PC-3 (cell line): Measurements from ENCODE around the gene CHD5. TPM values are rescaled to one million over a fixed set of nuclear protein-coding genes. Genes with fewer than 3 reads are reported as not detected.

Experiments
- ATAC-seq: fragments of 200-7000 bp; cut with Tn5 transposase; 2 replicates; pipeline ENCODE4 v1.9.1; 2020; ENCODE audit warnings: mild to moderate bottlenecking, moderate library complexity
- BruUV-seq: library from RNA; stranded (reverse); fragments of 400-500 nt; replicated peaks from 2 replicates; lab custom pipeline; 2021; lab: Mats Ljungman, UMichigan
- CTCF ChIA-PET: fragments of 300-600 bp; sonication (Branson Sonifier 250); formaldehyde crosslinking; loops from one replicate; lab custom pipeline; 2022; ENCODE audit warnings: antibody characterized with exemption; lab: Charles Lee
- POLR2A ChIA-PET: fragments of 300-600 bp; sonication (Branson Sonifier 250); formaldehyde crosslinking; loops from one replicate; lab custom pipeline; 2022; ENCODE audit warnings: antibody characterized with exemption; ENCODE audit not compliant: unreplicated experiment; lab: Charles Lee
- DNase-seq: peaks from one replicate; pipeline ENCODE4 v3.0.0-alpha.2; 2015
- H2AFZ ChIP-seq: fragments of 300-600 bp; sonication (generic); 2 replicates; pipeline ENCODE4 v1.6.0; 2016; ENCODE audit warnings: antibody characterized with exemption, low read length
- H3F3A ChIP-seq: fragments of 300-600 bp; sonication (generic); one replicate; pipeline ENCODE4 v1.6.0; 2017; ENCODE audit warnings: antibody characterized with exemption, low read length, control low read depth, mild to moderate bottlenecking; ENCODE audit not compliant: unreplicated experiment
- H3K27ac ChIP-seq: fragments of 300-600 bp; sonication (generic); 2 replicates; pipeline ENCODE4 v1.5.1; 2016; ENCODE audit warnings: mild to moderate bottlenecking, low read length
- H3K27me3 ChIP-seq: fragments of 300-600 bp; sonication (generic); 2 replicates; pipeline ENCODE4 v1.6.1; 2016; ENCODE audit warnings: low read length, mixed read lengths
- H3K36me3 ChIP-seq: fragments of 300-600 bp; sonication (generic); 2 replicates; pipeline ENCODE4 v1.6.1; 2016; ENCODE audit warnings: low read depth, mixed run types, low read length, mixed read lengths
- H3K4me1 ChIP-seq: fragments of 300-600 bp; sonication (generic); 2 replicates; pipeline ENCODE4 v1.5.1; 2016; ENCODE audit warnings: low read length; ENCODE audit not compliant: insufficient read depth
- H3K4me2 ChIP-seq: fragments of 300-600 bp; sonication (generic); 2 replicates; pipeline ENCODE4 v1.6.0; 2016; ENCODE audit warnings: low read length
- H3K4me3 ChIP-seq: fragments of 300-600 bp; sonication (generic); 2 replicates; pipeline ENCODE4 v1.5.1; 2016; ENCODE audit warnings: mild to moderate bottlenecking, low read length, mixed read lengths
- H3K79me2 ChIP-seq: fragments of 300-600 bp; sonication (generic); 2 replicates; pipeline ENCODE4 v1.6.1; 2017; ENCODE audit warnings: low read length, mixed read lengths
- H3K9ac ChIP-seq: fragments of 300-600 bp; sonication (generic); 2 replicates; pipeline ENCODE4 v1.6.0; 2016; ENCODE audit warnings: mild to moderate bottlenecking, low read length
- H3K9me2 ChIP-seq: fragments of 300-600 bp; sonication (generic); replicated peaks from 2 replicates; pipeline ENCODE4 v1.6.1; 2016; ENCODE audit warnings: mixed run types, low read length, mixed read lengths
- H3K9me3 ChIP-seq: fragments of 300-600 bp; sonication (generic); 2 replicates; pipeline ENCODE4 v1.6.1; 2016; ENCODE audit warnings: low read length, mixed read lengths
- H4K20me1 ChIP-seq: fragments of 300-600 bp; sonication (generic); 2 replicates; pipeline ENCODE4 v1.6.1; 2016; ENCODE audit warnings: low read length, mixed read lengths
- CTCF ChIP-seq: fragments of 300-600 bp; sonication (generic); conservative IDR thresholded peaks from 2 replicates; pipeline ENCODE4 v1.5.1; 2017; ENCODE audit warnings: antibody characterized with exemption, low read depth, mild to moderate bottlenecking, low read length
- EZH2 ChIP-seq: fragments of 300-600 bp; sonication (generic); IDR thresholded peaks from one replicate; pipeline ENCODE4 v1.6.1; 2017; ENCODE audit warnings: antibody characterized with exemption, mild to moderate bottlenecking, low read length; ENCODE audit not compliant: unreplicated experiment
- EZH2phosphoT487 ChIP-seq: fragments of 300-600 bp; sonication (generic); IDR thresholded peaks from 2 replicates; pipeline ENCODE4 v1.6.1; 2018; ENCODE audit warnings: mild to moderate bottlenecking, antibody characterized with exemption, low read length, borderline replicate concordance
- intact Hi-C: fragments of 100-400 bp; cut with micrococcal nuclease; formaldehyde crosslinking; loops from 2 replicates; pipeline ENCODE4 v1.9.0; 2023
- total RNA-seq: library from RNA; depleted of rRNA; stranded (reverse); fragments of >200 nt; gene quantifications from 2 replicates; pipeline ENCODE4 v1.2.3, GENCODE V29; 2014

The CHD5 gene
- total RNA-seq, 1 experiment from 2014 or later = 0.55 TPM

GRCh38 chr1:6143395-6143794, 36.7 kb downstream of the CHD5 start:
- peaks cover 22% of the 10 kb centered on the region for H3K4me1 ChIP-seq
- no peaks in the 10 kb centered on the region for H3F3A ChIP-seq
- no peaks in the 10 kb centered on the region for H3K79me2 ChIP-seq
- H4K20me1 ChIP-seq = no peaks in the 10 kb centered on the region
- DNase-seq (peak; percentile 59), ATAC-seq (peak; percentile 50)
- POLR2A ChIA-PET = no interaction called here
- CTCF ChIA-PET = no interaction called here
- TF ChIP-seq CTCF (no peak), EZH2 (no peak), EZH2phosphoT487 (no peak)
- no peaks in the 10 kb centered on the region for H3K9me2 ChIP-seq
- no peak overlapping the region for H2AFZ ChIP-seq
- no TSS peak for BruUV-seq
- no peaks in the 10 kb centered on the region for H3K27me3 ChIP-seq
- no peaks in the 10 kb centered on the region for H3K9me3 ChIP-seq
- H3K27ac ChIP-seq = no peak overlapping the region
- no peaks in the 10 kb centered on the region for H3K36me3 ChIP-seq
- H3K9ac ChIP-seq = no peak overlapping the region
- intact Hi-C loops = no loop called here
- H3K4me2 ChIP-seq = no peak overlapping the region
- H3K4me3 ChIP-seq = no peak overlapping the region

GRCh38 chr1:6142734-6143133, 37.4 kb downstream of the CHD5 start:
- peaks cover 22% of the 10 kb centered on the region for H3K4me1 ChIP-seq
- no peak overlapping the region for H2AFZ ChIP-seq
- no peaks in the 10 kb centered on the region for H3K27me3 ChIP-seq
- no peaks in the 10 kb centered on the region for H3K9me2 ChIP-seq
- H3K79me2 ChIP-seq = no peaks in the 10 kb centered on the region
- H3K4me3 ChIP-seq = no peak overlapping the region
- no peak for ATAC-seq
- intact Hi-C loops = no loop called here
- DNase-seq = no peak
- H3K9me3 ChIP-seq = no peaks in the 10 kb centered on the region
- no peak for TF ChIP-seq EZH2
- no peak for TF ChIP-seq EZH2phosphoT487
- TF ChIP-seq CTCF = no peak
- no TSS peak for BruUV-seq
- no peaks in the 10 kb centered on the region for H3K36me3 ChIP-seq
- no peak overlapping the region for H3K9ac ChIP-seq
- no peak overlapping the region for H3K27ac ChIP-seq
- no peaks in the 10 kb centered on the region for H3F3A ChIP-seq
- ChIA-PET CTCF (no interaction called here), POLR2A (no interaction called here)
- H3K4me2 ChIP-seq = no peak overlapping the region
- no peaks in the 10 kb centered on the region for H4K20me1 ChIP-seq

GRCh38 chr1:6142036-6142621, 38.0 kb downstream of the CHD5 start:
- no peak overlapping the region for H2AFZ ChIP-seq
- H3K36me3 ChIP-seq = no peaks in the 10 kb centered on the region
- CTCF ChIA-PET = no interaction called here
- no peaks in the 10 kb centered on the region for H3K27me3 ChIP-seq
- H3K4me1 ChIP-seq = peaks cover 22% of the 10 kb centered on the region
- no peak overlapping the region for H3K4me3 ChIP-seq
- BruUV-seq = no TSS peak
- intact Hi-C loops = no loop called here
- no peak overlapping the region for H3K27ac ChIP-seq
- H4K20me1 ChIP-seq = no peaks in the 10 kb centered on the region
- H3K9ac ChIP-seq = no peak overlapping the region
- H3K9me2 ChIP-seq = no peaks in the 10 kb centered on the region
- ATAC-seq (no peak), DNase-seq (no peak)
- POLR2A ChIA-PET = interaction anchor here (0.7 kb wide), 1 partner anchor 64 kb away, joined by 3 read pairs; no protein-coding TSS in a partner anchor
- no peaks in the 10 kb centered on the region for H3K9me3 ChIP-seq
- no peak overlapping the region for H3K4me2 ChIP-seq
- TF ChIP-seq EZH2 = no peak
- no peak for TF ChIP-seq CTCF
- TF ChIP-seq EZH2phosphoT487 = no peak
- H3F3A ChIP-seq = no peaks in the 10 kb centered on the region
- H3K79me2 ChIP-seq = no peaks in the 10 kb centered on the region
